ENCODE measurements around the gene ABCA3.
A peak's percentile ranks its signal among the peaks of the same experiment; 100 is the strongest.
"Not testable (repeated sequence)": the region's sequence is repeated elsewhere in the genome, so short reads cannot be mapped to it uniquely, and the experiment has no call there.

ABCA3 gene

DNA sequence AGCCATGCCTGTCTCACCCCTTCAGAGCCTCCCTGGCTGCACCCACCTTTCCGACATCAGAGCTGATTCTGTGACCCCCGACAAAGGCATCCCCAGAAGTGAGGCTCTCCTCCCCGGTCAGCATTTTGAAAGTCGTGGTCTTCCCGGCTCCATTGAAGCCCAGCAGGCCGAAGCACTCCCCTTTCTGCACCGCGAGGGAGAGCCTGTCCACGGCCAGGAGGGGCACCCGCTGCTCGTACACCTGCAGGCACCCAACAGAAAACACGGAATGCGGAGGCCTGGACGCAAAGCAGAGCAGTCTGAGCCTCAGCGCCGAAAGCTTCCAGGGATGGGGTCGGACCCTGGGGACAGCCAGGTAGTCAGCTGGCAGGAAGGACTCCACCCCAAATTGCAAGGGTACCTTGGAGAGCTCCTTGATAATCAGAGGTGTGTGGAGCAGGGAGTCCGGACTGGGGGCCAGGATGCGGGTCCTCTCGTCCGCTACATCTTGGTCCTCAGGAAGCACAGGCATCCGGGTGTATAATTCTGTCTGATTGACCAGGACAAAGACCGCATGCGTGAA, 59.5 kb downstream of the ABCA3 start:
- no peak for DNase-seq (ENCODE audit: low read depth in 3 of 3, low spot score in 1 of 3)

GRCh38 chr16:2280461-2280860, 60.1 kb downstream of the ABCA3 start:
- no peak for DNase-seq (ENCODE audit: low read depth in 3 of 3, low spot score in 1 of 3)

DNA sequence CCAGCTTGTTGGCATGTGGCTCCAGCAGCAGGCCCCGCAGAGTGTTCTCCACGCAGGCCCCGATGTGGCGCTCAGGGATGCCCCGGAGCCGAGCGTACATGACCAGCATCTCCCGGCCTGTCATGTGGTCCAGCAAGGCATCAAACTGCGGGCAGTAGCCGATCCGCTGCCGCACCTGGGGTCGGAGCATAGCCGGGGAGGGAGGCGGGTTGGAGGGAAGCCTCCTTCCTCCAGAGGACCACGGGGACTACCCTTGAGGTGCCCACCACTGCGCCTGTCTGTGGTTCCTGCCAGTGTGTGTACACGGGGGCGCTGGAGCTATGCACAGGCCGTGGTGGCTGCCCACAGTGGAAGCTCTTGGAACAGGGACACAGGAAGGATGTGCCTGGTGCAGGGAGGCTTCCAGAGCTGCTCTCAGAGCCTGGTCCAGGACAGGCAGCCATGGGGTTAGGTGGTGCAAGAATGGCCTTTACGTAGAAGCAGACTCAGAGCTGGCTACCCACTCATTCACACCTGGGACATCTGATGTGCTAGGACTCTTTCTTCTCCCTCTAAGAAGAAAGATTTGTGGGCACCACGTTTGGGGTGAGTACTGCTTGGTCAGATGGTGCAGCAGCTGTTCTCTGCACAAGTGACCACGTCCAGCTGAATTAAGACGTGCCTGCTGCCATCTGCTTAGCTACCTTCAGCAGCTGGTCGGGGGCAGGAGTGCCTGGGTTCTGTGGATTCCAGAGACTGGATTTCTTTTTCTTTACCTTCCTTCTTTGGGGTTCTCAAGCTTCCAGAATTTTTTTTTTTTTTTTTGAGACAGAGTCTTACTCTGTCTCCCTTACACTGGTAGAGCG, 61.4 kb downstream of the ABCA3 start:
- DNase-seq (ENCODE audit: low read depth in 3 of 3, low spot score in 1 of 3): no peak

- no peak for DNase-seq (ENCODE audit: low read depth in 3 of 3, low spot score in 1 of 3)
These were observed 62.3 kb downstream of the ABCA3 start for GRCh38 chr16:2278272-2278608.

DNA sequence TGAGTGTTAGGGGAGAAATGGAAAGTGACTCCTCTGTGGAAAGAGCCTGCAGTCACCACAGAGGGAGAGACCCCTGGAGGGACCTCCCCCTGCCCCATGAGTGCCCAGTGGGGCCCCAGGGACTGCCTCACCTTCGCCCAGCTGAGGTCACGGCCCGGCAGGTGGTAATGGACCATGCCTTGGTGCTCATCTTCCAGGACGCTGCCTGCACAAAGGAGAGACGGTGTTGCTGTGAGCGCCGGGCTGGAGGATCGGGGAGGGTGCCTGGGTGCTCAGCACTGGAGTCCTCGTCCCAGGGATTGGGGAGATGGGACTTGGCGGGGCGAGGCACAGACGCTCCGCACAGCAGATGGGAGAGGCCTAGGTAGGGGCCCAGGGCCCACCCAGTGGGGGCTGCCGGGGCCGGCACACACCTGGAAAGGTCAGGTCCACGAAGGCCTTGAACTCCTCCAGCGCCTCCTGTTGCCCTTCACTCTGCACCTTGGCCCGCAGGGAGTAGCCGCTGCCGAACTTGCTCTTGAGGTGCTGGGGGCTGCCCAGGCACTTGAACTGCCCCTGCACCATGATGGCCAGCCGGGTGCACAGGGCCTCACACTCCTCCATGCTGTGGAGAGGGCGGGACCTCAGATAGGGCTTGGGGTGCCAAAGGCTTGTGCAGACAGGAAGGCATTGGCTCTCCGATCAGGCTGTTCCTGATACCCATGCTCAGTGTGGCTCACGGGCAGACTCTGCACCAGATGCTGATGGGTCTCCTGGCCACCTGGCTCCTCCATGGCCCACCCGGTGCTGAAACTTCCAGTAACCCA, 62.9 kb downstream of the ABCA3 start:
- DNase-seq (ENCODE audit: low read depth in 3 of 3, low spot score in 1 of 3): no peak

DNA sequence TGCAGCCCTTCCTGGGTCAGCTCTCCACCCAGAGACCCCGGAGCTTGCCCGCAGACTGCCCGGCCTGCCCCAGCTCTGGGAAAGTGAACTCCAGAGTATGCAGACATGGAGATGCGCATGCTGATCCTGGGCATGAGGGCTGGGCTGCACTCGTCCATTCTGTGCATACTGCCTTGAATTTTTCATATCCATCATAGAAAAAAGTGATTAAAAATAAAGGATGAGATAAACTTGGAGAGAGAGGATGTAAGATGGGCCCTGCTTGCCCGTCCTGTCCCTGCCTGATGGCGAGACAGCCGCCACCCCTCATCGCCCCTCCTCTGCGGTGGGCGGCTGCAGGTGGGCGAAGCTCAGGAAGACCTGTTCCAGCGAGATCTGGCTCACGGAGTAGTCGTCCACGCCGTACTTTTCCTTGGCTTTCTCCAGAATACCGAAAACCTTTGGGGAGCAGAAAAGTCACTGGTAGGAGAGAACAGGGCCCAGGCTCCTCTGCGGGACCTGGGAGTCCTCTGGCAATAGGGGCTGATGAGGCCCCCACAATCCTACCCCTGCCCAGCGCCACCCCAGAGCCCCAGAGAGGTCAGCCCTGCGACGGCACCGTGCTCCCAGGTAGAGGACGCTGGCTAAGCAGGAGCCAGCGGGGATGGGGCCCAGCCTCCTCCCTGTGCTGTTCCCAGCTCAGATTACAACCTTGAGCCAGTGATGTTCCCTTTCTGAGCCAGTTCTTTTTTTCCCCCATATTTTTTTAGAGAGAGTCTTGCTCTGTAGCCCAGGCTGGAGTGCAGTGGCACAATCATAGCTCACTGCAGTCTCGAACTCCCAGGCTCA, 63.9 kb downstream of the ABCA3 start:
- no peak for DNase-seq (ENCODE audit: low read depth in 3 of 3, low spot score in 1 of 3)

GRCh38 chr16:2275476-2276367, 64.8 kb downstream of the ABCA3 start:
- DNase-seq (ENCODE audit: low read depth in 3 of 3, low spot score in 1 of 3): no peak

DNA sequence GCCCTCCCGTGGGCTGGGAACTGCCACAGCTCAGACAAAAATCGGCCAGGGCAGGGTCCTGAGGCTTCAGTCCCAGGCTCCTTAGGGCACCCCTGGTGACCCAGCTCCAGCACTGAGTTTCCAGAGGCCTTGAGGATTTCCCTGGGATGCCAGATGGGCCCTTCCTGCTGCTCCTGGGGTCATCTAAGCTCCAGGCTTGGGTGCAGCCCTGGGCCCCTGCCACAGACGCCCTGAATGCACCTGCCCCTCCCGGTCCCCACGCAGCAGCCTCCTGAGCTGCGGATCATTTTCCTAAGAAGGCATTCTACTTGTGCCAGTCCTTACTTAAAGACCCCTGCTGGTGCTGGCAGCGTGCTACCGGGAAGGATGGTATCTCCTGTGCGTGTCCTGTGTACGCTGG, 66.6 kb downstream of the ABCA3 start:
- DNase-seq (ENCODE audit: low read depth in 3 of 3, low spot score in 1 of 3): no peak

DNA sequence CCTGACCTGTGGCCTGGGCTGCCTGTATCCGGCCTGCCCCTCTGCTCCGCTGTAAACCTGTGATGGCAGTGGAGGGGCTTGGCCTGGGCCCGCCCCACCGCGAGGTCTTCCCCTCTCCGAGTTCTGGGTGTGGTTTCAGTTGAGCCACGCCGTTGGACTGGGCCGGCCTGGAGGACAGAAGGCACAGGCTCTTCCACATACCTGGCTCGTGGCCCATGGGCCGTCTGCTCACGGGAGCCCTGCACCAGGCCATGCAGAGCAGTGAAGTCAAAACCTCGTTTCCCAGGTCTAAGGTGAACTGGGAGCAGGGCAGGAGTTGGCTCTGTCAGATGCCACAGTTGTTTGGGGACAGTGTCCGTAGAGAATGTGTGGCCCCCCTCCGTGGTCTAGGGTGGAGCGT, 67.0 kb downstream of the ABCA3 start:
- DNase-seq (ENCODE audit: low read depth in 3 of 3, low spot score in 1 of 3): no peak

- no peak for DNase-seq (ENCODE audit: low read depth in 3 of 3, low spot score in 1 of 3)
These were observed 68.6 kb downstream of the ABCA3 start for GRCh38 chr16:2271848-2272461.

DNA sequence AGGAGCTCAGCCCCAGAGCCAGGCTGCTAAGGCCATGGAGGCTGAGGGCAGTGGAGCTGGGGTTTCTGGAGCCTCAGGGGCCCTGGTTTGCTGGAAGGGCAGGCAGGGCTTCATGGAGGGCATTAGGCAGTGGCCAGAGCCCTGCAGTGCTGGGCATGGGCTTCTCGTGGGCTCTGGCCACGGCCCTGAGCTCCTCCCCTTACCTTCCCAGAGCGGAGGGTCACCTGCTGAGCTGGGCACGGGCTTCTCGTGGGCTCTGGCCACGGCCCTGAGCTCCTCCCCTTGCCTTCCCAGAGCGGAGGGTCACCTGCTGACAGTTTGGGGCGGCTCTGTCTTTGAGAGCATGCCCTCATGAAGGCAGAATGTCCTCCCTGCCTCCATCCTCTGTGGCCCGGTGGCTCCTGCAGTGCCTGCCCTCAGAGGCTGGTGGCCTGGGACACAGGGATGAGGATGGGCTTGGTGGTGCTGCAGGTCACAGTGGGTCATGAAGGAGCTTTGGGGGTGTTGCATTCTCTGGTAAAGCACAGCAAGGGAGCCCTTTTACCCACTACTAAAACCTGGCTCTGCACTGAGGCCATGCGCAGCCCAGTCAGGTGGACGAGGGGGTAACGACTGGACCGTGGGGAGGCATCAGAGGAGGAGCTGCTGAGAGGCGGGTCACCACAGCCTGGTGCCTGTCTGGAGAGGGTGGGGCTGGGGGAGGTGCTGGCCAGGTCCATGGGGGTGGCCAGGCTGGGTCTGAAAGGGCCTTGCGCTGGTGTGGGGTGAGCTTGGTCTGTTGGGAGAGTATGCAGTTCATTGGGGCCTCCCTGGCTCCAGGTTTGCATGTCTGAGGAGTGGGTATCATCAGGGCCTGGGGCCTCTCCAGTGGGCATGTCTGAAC, 69.7 kb downstream of the ABCA3 start:
- DNase-seq (ENCODE audit: low read depth in 3 of 3, low spot score in 1 of 3): no peak

DNA sequence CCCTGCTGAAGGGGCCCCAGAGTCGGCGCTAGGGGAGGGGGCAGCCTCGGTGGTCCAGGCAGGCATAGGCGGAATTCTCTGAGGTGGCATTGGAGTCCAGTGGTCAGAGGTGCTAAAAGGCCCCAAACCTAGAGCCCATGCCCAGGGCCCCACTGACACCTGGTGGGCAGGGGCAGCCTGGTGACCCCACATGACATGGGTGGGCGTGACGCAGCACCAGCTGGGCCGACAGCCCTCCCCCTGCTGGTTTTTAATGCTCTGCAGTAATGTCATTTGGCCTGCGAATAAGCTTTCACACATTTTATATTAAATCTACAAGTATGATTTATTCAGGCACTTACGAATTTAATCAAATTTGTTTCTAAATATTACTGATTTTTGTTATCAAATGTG, 70.5 kb downstream of the ABCA3 start:
- no peak for DNase-seq (ENCODE audit: low read depth in 3 of 3, low spot score in 1 of 3)

- DNase-seq (ENCODE audit: low read depth in 3 of 3, low spot score in 1 of 3): peak; percentile 84 to 93 (median 87)
These were observed 72.4 kb downstream of the ABCA3 start, which contains the start of gene RNPS1 for GRCh38 chr16:2267913-2268666. Gene RNPS1 (minus strand): TSS chr16:2268126. CDS start chr16:2264643, 3,483 bp downstream.

DNA sequence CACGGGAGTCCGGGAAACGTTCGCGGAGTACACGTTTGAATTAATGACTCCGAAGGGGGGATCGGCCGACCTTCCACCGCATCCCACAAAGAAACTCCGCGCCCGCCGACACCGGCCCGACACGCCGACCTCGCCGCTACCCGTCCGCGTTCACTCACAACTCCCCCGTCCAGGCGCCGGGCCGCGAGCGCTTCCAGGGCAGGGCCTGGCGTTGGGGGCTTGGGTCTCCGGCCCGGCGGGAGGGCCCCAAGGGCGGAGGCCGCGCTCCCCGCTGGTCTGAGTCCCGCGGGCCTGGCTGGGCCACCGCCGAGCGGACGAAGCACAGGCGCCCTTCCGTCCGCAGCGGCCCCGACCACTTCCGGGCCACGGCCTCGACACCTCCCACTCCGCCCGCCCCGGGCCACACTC, 73.0 kb downstream of the ABCA3 start:
- DNase-seq (ENCODE audit: low read depth in 3 of 3, low spot score in 1 of 3): peak in 1 of 3 donors; percentile 19

DNA sequence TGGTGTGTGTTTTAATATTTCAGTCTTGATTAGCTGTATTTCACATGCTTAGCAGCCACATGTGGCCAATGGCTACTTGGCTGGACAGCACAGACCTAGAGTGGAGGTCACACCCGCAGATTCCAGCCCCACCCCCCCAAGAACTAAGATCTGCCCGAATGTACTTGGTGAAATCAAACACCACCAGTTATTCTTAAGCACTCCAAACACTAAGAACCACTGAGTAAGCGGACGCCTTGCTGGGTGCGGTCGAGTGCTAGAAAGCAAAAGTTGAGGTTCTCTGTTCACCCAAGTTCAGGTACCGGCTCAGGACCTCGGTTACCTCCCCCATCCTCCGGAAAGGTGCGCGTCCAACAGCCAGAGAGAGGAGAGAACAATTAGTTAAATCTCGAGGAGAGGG, 73.6 kb downstream of the ABCA3 start:
- DNase-seq (ENCODE audit: low read depth in 3 of 3, low spot score in 1 of 3): not testable (repeated sequence)

- not testable (repeated sequence) for DNase-seq (ENCODE audit: low read depth in 3 of 3, low spot score in 1 of 3)
These were observed 77.5 kb downstream of the ABCA3 start for GRCh38 chr16:2263026-2263425.

- DNase-seq (ENCODE audit: low read depth in 3 of 3, low spot score in 1 of 3): no peak
These were observed 80.3 kb downstream of the ABCA3 start for GRCh38 chr16:2260250-2260649.

- not testable (repeated sequence) for DNase-seq (ENCODE audit: low read depth in 3 of 3, low spot score in 1 of 3)
These were observed 82.0 kb downstream of the ABCA3 start for GRCh38 chr16:2258530-2258929.
